ENCODE measurements around the gene CDAN1.
A peak's percentile ranks its signal among the peaks of the same experiment; 100 is the strongest.

The CDAN1 gene

GRCh38 chr15:42735382-42736165 lies 1.4 kb downstream of the CDAN1 start:
- peak overlapping the region; percentile 85 for H3K9ac ChIP-seq (ENCODE audit: low read length)
- no peaks in the 10 kb centered on the region for H4K20me1 ChIP-seq (ENCODE audit: low read depth, low read length)
- no peaks in the 10 kb centered on the region; the same call in 1 of the 2 replicates for H3K79me2 ChIP-seq (ENCODE audit: insufficient read depth, low read length)
- peaks cover 6% of the 10 kb centered on the region for H3F3A ChIP-seq (ENCODE audit: insufficient read depth)
- H3K9me3 ChIP-seq (ENCODE audit: insufficient read depth, low read length) = no peaks in the 10 kb centered on the region
- peak overlapping the region; percentile 86 for H3K4me3 ChIP-seq (ENCODE audit: insufficient read depth, low read length, poor library complexity, severe bottlenecking)
- H3K4me2 ChIP-seq (ENCODE audit: low read depth, low read length, poor library complexity, severe bottlenecking) = peak overlapping the region; percentile 84
- no peaks in the 10 kb centered on the region for H3K27me3 ChIP-seq (ENCODE audit: low read length)
- no peaks in the 10 kb centered on the region; the same call in 1 of the 2 replicates for H3K36me3 ChIP-seq (ENCODE audit: low read length)
- no peak overlapping the region for H2AFZ ChIP-seq (ENCODE audit: low read depth, low read length, severe bottlenecking)
- H3K27ac ChIP-seq (ENCODE audit: low read depth, low read length) = no peak overlapping the region
- H3K9me2 ChIP-seq (replicated peaks; ENCODE audit: insufficient read depth, low read length) = no peaks in the 10 kb centered on the region
- TF ChIP-seq EZH2phosphoT487 (conservative IDR thresholded peaks at IDR 0.05; ENCODE audit: low read length) = no peak
- TF ChIP-seq, protein P1, sequence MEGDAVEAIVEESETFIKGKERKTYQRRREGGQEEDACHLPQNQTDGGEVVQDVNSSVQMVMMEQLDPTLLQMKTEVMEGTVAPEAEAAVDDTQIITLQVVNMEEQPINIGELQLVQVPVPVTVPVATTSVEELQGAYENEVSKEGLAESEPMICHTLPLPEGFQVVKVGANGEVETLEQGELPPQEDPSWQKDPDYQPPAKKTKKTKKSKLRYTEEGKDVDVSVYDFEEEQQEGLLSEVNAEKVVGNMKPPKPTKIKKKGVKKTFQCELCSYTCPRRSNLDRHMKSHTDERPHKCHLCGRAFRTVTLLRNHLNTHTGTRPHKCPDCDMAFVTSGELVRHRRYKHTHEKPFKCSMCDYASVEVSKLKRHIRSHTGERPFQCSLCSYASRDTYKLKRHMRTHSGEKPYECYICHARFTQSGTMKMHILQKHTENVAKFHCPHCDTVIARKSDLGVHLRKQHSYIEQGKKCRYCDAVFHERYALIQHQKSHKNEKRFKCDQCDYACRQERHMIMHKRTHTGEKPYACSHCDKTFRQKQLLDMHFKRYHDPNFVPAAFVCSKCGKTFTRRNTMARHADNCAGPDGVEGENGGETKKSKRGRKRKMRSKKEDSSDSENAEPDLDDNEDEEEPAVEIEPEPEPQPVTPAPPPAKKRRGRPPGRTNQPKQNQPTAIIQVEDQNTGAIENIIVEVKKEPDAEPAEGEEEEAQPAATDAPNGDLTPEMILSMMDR (IDR thresholded peaks at IDR 0.05; ENCODE audit: insufficient read depth, low read length, poor library complexity, severe bottlenecking) = no peak

DNA sequence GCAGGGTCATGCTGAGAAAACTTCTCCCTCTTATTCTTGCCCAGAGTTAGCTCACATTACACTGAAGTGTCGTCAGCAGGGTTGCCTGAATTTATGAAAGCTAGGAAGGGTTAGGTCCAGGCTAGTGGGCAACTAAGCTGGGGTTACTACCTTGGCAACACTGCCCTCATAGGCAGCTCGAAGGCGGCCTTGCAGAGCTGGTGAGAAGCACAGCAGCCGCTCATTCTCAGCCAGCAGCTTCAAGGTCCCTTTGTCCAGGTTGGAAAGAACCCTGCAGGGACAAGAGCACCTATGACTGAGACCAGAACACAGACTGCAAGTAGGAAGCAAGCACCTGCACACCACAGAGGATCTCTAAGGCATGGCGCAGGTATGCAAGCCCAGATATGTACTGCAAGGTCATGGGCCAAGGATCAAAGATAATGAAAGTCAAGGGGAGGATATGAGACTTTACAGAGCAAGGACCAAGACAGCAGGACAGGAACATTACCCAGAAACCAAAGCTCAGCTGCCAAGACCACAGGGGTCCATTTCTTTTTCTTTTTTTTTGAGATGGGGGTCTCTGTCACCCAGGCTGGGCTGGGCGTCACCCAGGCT lies 2.8 kb downstream of the CDAN1 start:
- no peaks in the 10 kb centered on the region for H4K20me1 ChIP-seq (ENCODE audit: low read depth, low read length)
- H3K9ac ChIP-seq (ENCODE audit: low read length) = no peak overlapping the region
- H2AFZ ChIP-seq (ENCODE audit: low read depth, low read length, severe bottlenecking) = no peak overlapping the region
- H3K4me3 ChIP-seq (ENCODE audit: insufficient read depth, low read length, poor library complexity, severe bottlenecking) = no peak overlapping the region
- no peaks in the 10 kb centered on the region for H3K9me3 ChIP-seq (ENCODE audit: insufficient read depth, low read length)
- peaks cover 3% of the 10 kb centered on the region for H3F3A ChIP-seq (ENCODE audit: insufficient read depth)
- H3K9me2 ChIP-seq (replicated peaks; ENCODE audit: insufficient read depth, low read length) = no peaks in the 10 kb centered on the region
- no peaks in the 10 kb centered on the region; the same call in 1 of the 2 replicates for H3K36me3 ChIP-seq (ENCODE audit: low read length)
- H3K27ac ChIP-seq (ENCODE audit: low read depth, low read length) = no peak overlapping the region
- no peak overlapping the region for H3K4me2 ChIP-seq (ENCODE audit: low read depth, low read length, poor library complexity, severe bottlenecking)
- no peaks in the 10 kb centered on the region for H3K27me3 ChIP-seq (ENCODE audit: low read length)
- TF ChIP-seq, protein P1 (IDR thresholded peaks at IDR 0.05; ENCODE audit: insufficient read depth, low read length, poor library complexity, severe bottlenecking) = no peak
- no peak for TF ChIP-seq EZH2phosphoT487 (conservative IDR thresholded peaks at IDR 0.05; ENCODE audit: low read length)
- no peaks in the 10 kb centered on the region; the same call in 1 of the 2 replicates for H3K79me2 ChIP-seq (ENCODE audit: insufficient read depth, low read length)

GRCh38 chr15:42733027-42733426 lies 3.9 kb downstream of the CDAN1 start:
- Histone ChIP-seq H3K27me3 (ENCODE audit: low read length) (no peaks in the 10 kb centered on the region), H3K27ac (ENCODE audit: low read depth, low read length) (no peak overlapping the region), H2AFZ (ENCODE audit: low read depth, low read length, severe bottlenecking) (no peak overlapping the region), H4K20me1 (ENCODE audit: low read depth, low read length) (no peaks in the 10 kb centered on the region), H3K36me3 (ENCODE audit: low read length) (no peaks in the 10 kb centered on the region; the same call in 1 of the 2 replicates), H3K9ac (ENCODE audit: low read length) (no peak overlapping the region), H3F3A (ENCODE audit: insufficient read depth) (no peaks in the 10 kb centered on the region), H3K9me2 (replicated peaks; ENCODE audit: insufficient read depth, low read length) (no peaks in the 10 kb centered on the region), H3K79me2 (ENCODE audit: insufficient read depth, low read length) (no peaks in the 10 kb centered on the region; the same call in 1 of the 2 replicates), H3K4me2 (ENCODE audit: low read depth, low read length, poor library complexity, severe bottlenecking) (no peak overlapping the region), H3K4me3 (ENCODE audit: insufficient read depth, low read length, poor library complexity, severe bottlenecking) (no peak overlapping the region), H3K9me3 (ENCODE audit: insufficient read depth, low read length) (no peaks in the 10 kb centered on the region)
- TF ChIP-seq EZH2phosphoT487 (conservative IDR thresholded peaks at IDR 0.05; ENCODE audit: low read length) = no peak
- TF ChIP-seq, protein P1 (IDR thresholded peaks at IDR 0.05; ENCODE audit: insufficient read depth, low read length, poor library complexity, severe bottlenecking) = no peak
